T-helper 1 cell treated with Interleukin-12 subunit alpha and Interleukin-12 subunit beta and Interleukin-4 antibody, amounts not matched to agents 30 μg/mL and 1 μg/mL, for 36 hours (primary cell): Measurements from ENCODE around the gene STEAP1B.
"Not testable (repeated sequence)": the region's sequence is repeated elsewhere in the genome, so short reads cannot be mapped to it uniquely, and the experiment has no call there.

Experiments used
- H3K27ac Mint-ChIP-seq: one replicate; pipeline ENCODE4 v1.8.0; 2021; ENCODE audit warnings: mild to moderate bottlenecking, mixed read lengths
- H3K27me3 Mint-ChIP-seq: one replicate; pipeline ENCODE4 v1.8.0; 2021; ENCODE audit warnings: low read depth, mixed read lengths
- H3K36me3 Mint-ChIP-seq: one replicate; pipeline ENCODE4 v1.8.0; 2021; ENCODE audit warnings: low read depth, mixed read lengths
- H3K4me1 Mint-ChIP-seq: one replicate; pipeline ENCODE4 v1.8.0; 2021; ENCODE audit warnings: low read depth, mixed read lengths
- H3K4me3 Mint-ChIP-seq: one replicate; pipeline ENCODE4 v1.8.0; 2021; ENCODE audit warnings: mild to moderate bottlenecking, moderate library complexity, mixed read lengths
- H3K9me3 Mint-ChIP-seq: one replicate; pipeline ENCODE4 v1.8.0; 2021; ENCODE audit warnings: mixed read lengths

The STEAP1B gene

GRCh38 chr7:22514963-22515362 is 15.0 kb upstream of the STEAP1B start:
- H3K4me3 Mint-ChIP-seq, H3K36me3 Mint-ChIP-seq: not testable (repeated sequence)

GRCh38 chr7:22507320-22507719 is 7.3 kb upstream of the STEAP1B start:
- not testable (repeated sequence) for H3K36me3 Mint-ChIP-seq, H3K9me3 Mint-ChIP-seq, H3K4me1 Mint-ChIP-seq, H3K27ac Mint-ChIP-seq, H3K4me3 Mint-ChIP-seq
- peaks cover 21% of the 10 kb centered on the region for H3K27me3 Mint-ChIP-seq

More at GRCh38 chr7:22514963-22515362, 15.0 kb upstream of the STEAP1B start:
- not testable (repeated sequence) for H3K27ac Mint-ChIP-seq, H3K27me3 Mint-ChIP-seq, H3K9me3 Mint-ChIP-seq, H3K4me1 Mint-ChIP-seq

GRCh38 chr7:22506316-22507020 is 6.5 kb upstream of the STEAP1B start:
- H3K9me3 Mint-ChIP-seq, H3K36me3 Mint-ChIP-seq, H3K4me3 Mint-ChIP-seq, H3K27ac Mint-ChIP-seq, H3K4me1 Mint-ChIP-seq: not testable (repeated sequence)
- peaks cover 22% of the 10 kb centered on the region for H3K27me3 Mint-ChIP-seq

- H3K27me3 Mint-ChIP-seq = peaks cover 27% of the 10 kb centered on the region
- H3K36me3 Mint-ChIP-seq, H3K27ac Mint-ChIP-seq, H3K4me1 Mint-ChIP-seq, H3K9me3 Mint-ChIP-seq, H3K4me3 Mint-ChIP-seq: not testable (repeated sequence)
These were observed 4.5 kb upstream of the STEAP1B start for GRCh38 chr7:22504519-22504918.

GRCh38 chr7:22502104-22502503 is 2.1 kb upstream of the STEAP1B start:
- H3K9me3 Mint-ChIP-seq, H3K36me3 Mint-ChIP-seq, H3K27ac Mint-ChIP-seq, H3K4me1 Mint-ChIP-seq, H3K4me3 Mint-ChIP-seq: not testable (repeated sequence)
- H3K27me3 Mint-ChIP-seq = peaks cover 49% of the 10 kb centered on the region

GRCh38 chr7:22501336-22501735 is 1.3 kb upstream of the STEAP1B start:
- not testable (repeated sequence) for H3K4me1 Mint-ChIP-seq, H3K9me3 Mint-ChIP-seq, H3K27ac Mint-ChIP-seq, H3K4me3 Mint-ChIP-seq, H3K36me3 Mint-ChIP-seq
- peaks cover 52% of the 10 kb centered on the region for H3K27me3 Mint-ChIP-seq

GRCh38 chr7:22499044-22499443 is 944 bp downstream of the STEAP1B start:
- Mint-ChIP-seq H3K27me3 (peaks cover 48% of the 10 kb centered on the region), H3K9me3 (no peaks in the 10 kb centered on the region), H3K4me3 (no peak overlapping the region), H3K27ac (no peak overlapping the region), H3K4me1 (peaks cover 6% of the 10 kb centered on the region), H3K36me3 (no peaks in the 10 kb centered on the region)

DNA sequence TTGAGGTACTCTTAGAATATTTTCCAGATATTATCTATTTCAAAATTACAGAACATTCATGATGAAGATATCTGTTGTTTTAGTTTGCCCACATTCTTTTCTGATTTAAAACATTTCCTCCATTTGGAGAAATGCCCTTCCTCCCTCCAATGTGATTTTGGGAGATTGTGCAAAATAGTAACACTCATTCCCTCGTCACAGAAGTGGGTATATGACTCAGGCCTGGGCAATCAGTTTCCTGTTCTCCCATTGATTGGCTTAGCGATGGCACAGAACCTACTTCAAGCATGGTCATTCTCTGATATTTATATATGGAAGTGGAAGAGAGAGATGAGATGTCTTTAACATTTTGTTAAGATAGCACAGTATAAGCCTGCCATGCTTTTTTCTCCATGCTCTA is 3.1 kb downstream of the STEAP1B start:
- H3K36me3 Mint-ChIP-seq, H3K27ac Mint-ChIP-seq, H3K9me3 Mint-ChIP-seq, H3K4me3 Mint-ChIP-seq, H3K4me1 Mint-ChIP-seq: not testable (repeated sequence)
- H3K27me3 Mint-ChIP-seq = peaks cover 41% of the 10 kb centered on the region

- H3K4me1 Mint-ChIP-seq, H3K4me3 Mint-ChIP-seq, H3K36me3 Mint-ChIP-seq, H3K27ac Mint-ChIP-seq, H3K9me3 Mint-ChIP-seq: not testable (repeated sequence)
- H3K27me3 Mint-ChIP-seq = peaks cover 44% of the 10 kb centered on the region
These were observed 3.6 kb downstream of the STEAP1B start for GRCh38 chr7:22496296-22496888.

DNA sequence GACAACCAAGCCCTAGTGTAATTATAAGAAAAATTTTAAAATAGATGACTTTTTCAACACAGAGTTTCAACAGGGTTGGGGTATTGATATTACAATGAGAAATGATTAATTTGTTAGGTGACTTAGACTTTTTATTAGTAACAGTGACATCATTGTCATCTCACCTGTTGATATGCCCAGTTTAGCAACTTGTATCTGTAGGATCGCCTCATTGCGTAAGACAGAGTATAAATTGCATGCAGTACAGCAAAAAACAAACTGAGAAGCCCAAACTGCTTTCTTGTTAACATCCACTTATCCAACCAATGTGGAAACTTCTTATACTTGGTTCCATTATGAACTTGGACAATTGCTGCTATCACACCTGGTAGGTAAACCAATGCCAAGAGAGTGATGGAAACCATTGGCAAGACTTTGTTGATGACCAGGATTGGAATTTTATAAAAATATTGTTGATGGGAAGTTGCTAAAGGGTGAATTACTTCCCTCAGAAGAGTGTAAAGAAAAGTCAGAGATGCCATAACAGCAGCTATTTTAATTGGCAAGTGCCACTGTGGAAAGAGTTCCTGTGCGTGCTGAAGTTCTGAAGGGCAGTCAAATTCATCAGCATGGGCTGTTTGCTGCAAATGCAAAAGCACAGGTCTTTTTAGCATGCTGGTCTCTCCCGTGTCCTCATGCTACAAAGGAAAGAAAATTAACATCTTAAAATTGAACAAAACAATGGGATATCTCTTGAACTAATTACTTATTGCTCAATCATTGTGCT is 6.6 kb downstream of the STEAP1B start:
- H3K27me3 Mint-ChIP-seq = peaks cover 40% of the 10 kb centered on the region
- not testable (repeated sequence) for H3K4me3 Mint-ChIP-seq, H3K4me1 Mint-ChIP-seq, H3K9me3 Mint-ChIP-seq, H3K27ac Mint-ChIP-seq, H3K36me3 Mint-ChIP-seq

DNA sequence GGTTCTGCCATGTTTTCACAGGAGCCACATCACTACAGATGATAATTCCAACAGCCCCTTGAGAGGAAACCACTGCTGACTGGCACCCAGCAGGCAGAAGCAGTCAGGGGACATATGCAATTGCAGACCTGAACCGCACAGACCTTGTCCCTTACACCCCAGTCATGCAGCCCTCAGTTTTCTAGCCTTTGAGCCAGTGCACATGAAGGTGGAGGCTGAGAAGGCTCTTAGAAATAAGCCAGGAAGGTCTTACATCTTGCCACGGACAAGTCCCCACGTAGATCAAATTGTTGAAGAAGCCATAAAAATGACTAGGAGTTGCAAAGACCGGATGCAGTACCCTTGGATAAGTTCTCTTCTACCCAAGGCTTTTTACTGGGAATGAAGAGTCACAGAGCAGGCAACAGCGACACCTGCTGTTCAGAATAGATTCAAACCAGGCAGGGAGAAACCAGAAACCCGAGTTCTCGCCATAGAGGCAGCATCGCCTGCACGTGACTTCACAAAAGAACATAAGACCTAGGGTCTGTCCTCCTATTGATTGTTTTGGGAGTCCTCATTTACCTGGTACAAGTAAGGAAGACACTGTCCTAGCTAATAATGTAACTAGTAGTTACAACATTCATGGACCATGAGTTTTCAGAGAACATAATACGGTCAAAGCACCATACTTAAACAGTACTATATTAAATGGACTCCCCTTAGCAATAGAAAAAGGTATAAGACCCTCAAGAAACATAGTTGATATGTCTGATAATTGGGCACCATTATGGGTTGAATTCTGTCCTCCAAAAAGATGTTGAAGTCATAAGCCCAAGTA is 11.1 kb downstream of the STEAP1B start:
- Mint-ChIP-seq H3K4me3 (no peak overlapping the region), H3K27ac (no peak overlapping the region), H3K27me3 (peaks cover 20% of the 10 kb centered on the region), H3K36me3 (no peaks in the 10 kb centered on the region), H3K4me1 (peaks cover 1% of the 10 kb centered on the region), H3K9me3 (no peaks in the 10 kb centered on the region)

- Mint-ChIP-seq H3K27me3 (peaks cover 18% of the 10 kb centered on the region), H3K9me3 (no peaks in the 10 kb centered on the region), H3K36me3 (no peaks in the 10 kb centered on the region), H3K4me1 (peaks cover 1% of the 10 kb centered on the region), H3K4me3 (no peak overlapping the region), H3K27ac (no peak overlapping the region)
These were observed 11.9 kb downstream of the STEAP1B start for GRCh38 chr7:22487978-22488642.

GRCh38 chr7:22486597-22486996 is 13.4 kb downstream of the STEAP1B start:
- Mint-ChIP-seq H3K4me3 (no peak overlapping the region), H3K9me3 (no peaks in the 10 kb centered on the region), H3K27me3 (peaks cover 17% of the 10 kb centered on the region), H3K27ac (no peak overlapping the region), H3K4me1 (peaks cover 6% of the 10 kb centered on the region), H3K36me3 (no peaks in the 10 kb centered on the region)

DNA sequence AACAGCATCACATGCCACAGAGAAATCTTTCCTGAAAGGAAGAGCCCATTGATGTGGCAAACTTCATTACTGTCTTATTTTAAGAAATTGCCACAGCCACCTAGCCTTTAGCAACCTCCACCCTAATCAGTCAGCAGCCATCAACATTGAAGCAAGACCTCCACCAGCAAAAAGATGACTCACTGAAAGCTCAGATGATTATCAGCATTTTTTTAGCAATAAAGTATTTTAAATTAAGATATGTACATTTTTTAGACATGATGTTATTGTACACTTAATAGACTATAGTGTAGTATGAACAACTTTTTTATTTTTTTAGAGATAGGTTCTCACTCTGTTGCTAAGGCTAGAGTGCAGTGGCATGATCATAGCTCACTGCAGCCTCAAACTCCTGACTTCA is 14.8 kb downstream of the STEAP1B start:
- Mint-ChIP-seq H3K27me3 (peaks cover 16% of the 10 kb centered on the region), H3K4me1 (peaks cover 10% of the 10 kb centered on the region), H3K9me3 (no peaks in the 10 kb centered on the region), H3K36me3 (no peaks in the 10 kb centered on the region), H3K27ac (no peak overlapping the region), H3K4me3 (no peak overlapping the region)
